MCF 10A (cell line): ENCODE results near the gene TUBGCP6. TPM values are rescaled to one million over a fixed set of nuclear protein-coding genes. Genes with fewer than 3 reads are reported as not detected.

Source experiments
- BruUV-seq: library from RNA; stranded (reverse); fragments of 400-500 nt; replicated peaks from 2 replicates; lab custom pipeline; 2021; lab: Mats Ljungman, UMichigan
- CTCF ChIA-PET: fragments of 300-600 bp; sonication (Branson Sonifier 250); formaldehyde crosslinking; extraction: SDS; loops from one replicate; lab custom pipeline; 2021; ENCODE audit warnings: antibody characterized with exemption, inconsistent platforms; lab: Yijun Ruan, JAX
- POLR2A ChIA-PET: fragments of 300-600, 350-650 bp; sonication (Branson Sonifier 250); formaldehyde crosslinking; extraction: SDS; loops from one replicate; lab custom pipeline; 2020; ENCODE audit warnings: antibody characterized with exemption, inconsistent platforms; lab: Yijun Ruan, JAX
- DNase-seq: peaks from one replicate; pipeline ENCODE4 v3.0.0-alpha.2; 2018; ENCODE audit not compliant: unreplicated experiment
- H3K27ac Mint-ChIP-seq: one replicate; pipeline ENCODE4 v1.8.0; 2022; ENCODE audit warnings: mild to moderate bottlenecking, low read depth, mixed read lengths; ENCODE audit not compliant: unreplicated experiment
- H3K27me3 Mint-ChIP-seq: one replicate; pipeline ENCODE4 v1.8.0; 2022; ENCODE audit warnings: mixed read lengths; ENCODE audit not compliant: insufficient read depth, unreplicated experiment
- H3K36me3 Mint-ChIP-seq: one replicate; pipeline ENCODE4 v1.8.0; 2022; ENCODE audit warnings: mild to moderate bottlenecking, moderate library complexity, mixed read lengths; ENCODE audit not compliant: insufficient read depth, unreplicated experiment
- H3K4me1 Mint-ChIP-seq: one replicate; pipeline ENCODE4 v1.8.0; 2022; ENCODE audit warnings: mixed read lengths; ENCODE audit not compliant: insufficient read depth, unreplicated experiment
- H3K4me3 Mint-ChIP-seq: one replicate; pipeline ENCODE4 v1.8.0; 2022; ENCODE audit warnings: mild to moderate bottlenecking, moderate library complexity, mixed read lengths; ENCODE audit not compliant: unreplicated experiment
- H3K9me3 Mint-ChIP-seq: one replicate; pipeline ENCODE4 v1.8.0; 2022; ENCODE audit warnings: mixed read lengths; ENCODE audit not compliant: unreplicated experiment
- CTCF ChIP-seq: fragments of 200-600 bp; IDR thresholded peaks from one replicate; pipeline ENCODE4 v1.8.0; 2022; ENCODE audit warnings: antibody characterized with exemption, mild to moderate bottlenecking; ENCODE audit not compliant: unreplicated experiment
- intact Hi-C: fragments of 100-400 bp; cut with micrococcal nuclease; formaldehyde crosslinking; loops from 2 replicates; pipeline ENCODE4 v1.14.1; 2022
- total RNA-seq: library from RNA; stranded (reverse); gene quantifications from 2 replicates; pipeline ENCODE4 v1.2.3, GENCODE V29; 2022

Gene TUBGCP6
- total RNA-seq, 1 experiment from 2014 or later = 27.9 TPM

GRCh38 chr22:50272044-50272802, 27.4 kb upstream of the TUBGCP6 start:
- BruUV-seq = no TSS peak
- no peak for TF ChIP-seq CTCF
- Mint-ChIP-seq H3K27ac (no peak overlapping the region), H3K4me3 (peak overlapping the region; percentile 23), H3K4me1 (peaks cover 12% of the 10 kb centered on the region), H3K9me3 (no peaks in the 10 kb centered on the region), H3K36me3 (peaks cover 36% of the 10 kb centered on the region), H3K27me3 (no peaks in the 10 kb centered on the region)
- CTCF ChIA-PET = interaction anchor here (0.6 to 5.4 kb wide), 11 partner anchors 8 to 242 kb away, joined by 3 to 38 read pairs (median 4); partner anchors contain the start of genes DENND6B and HDAC10
- DNase-seq = no peak
- intact Hi-C loops = no loop called here
- POLR2A ChIA-PET = interaction anchor here (0.6 to 3.4 kb wide), 9 partner anchors 10 to 170 kb away, joined by 3 to 15 read pairs (median 4); partner anchors contain the start of gene HDAC10

GRCh38 chr22:50271519-50271970, 26.7 kb upstream of the TUBGCP6 start:
- ChIA-PET POLR2A (interaction anchor here (0.6 to 3.4 kb wide), 6 partner anchors 10 to 71 kb away, joined by 4 to 15 read pairs (median 6); partner anchors contain the start of gene HDAC10), CTCF (interaction anchor here (1.1 to 5.4 kb wide), 4 partner anchors 20 to 70 kb away, joined by 3 to 38 read pairs (median 17); partner anchors contain the start of genes DENND6B and HDAC10)
- TF ChIP-seq CTCF = no peak
- Mint-ChIP-seq H3K4me1 (peaks cover 12% of the 10 kb centered on the region), H3K27me3 (no peaks in the 10 kb centered on the region), H3K36me3 (peaks cover 29% of the 10 kb centered on the region), H3K9me3 (no peaks in the 10 kb centered on the region), H3K4me3 (peak overlapping the region; percentile 60), H3K27ac (no peak overlapping the region)
- BruUV-seq = no TSS peak
- peak; percentile 51 for DNase-seq
- intact Hi-C loops = no loop called here

- POLR2A ChIA-PET = interaction anchor here (0.6 to 3.4 kb wide), 5 partner anchors 11 to 71 kb away, joined by 3 to 10 read pairs (median 4); partner anchors contain the start of gene HDAC10
- peaks cover 12% of the 10 kb centered on the region for H3K4me1 Mint-ChIP-seq
- H3K36me3 Mint-ChIP-seq = peaks cover 22% of the 10 kb centered on the region
- no peaks in the 10 kb centered on the region for H3K9me3 Mint-ChIP-seq
- TF ChIP-seq CTCF = no peak
- DNase-seq = peak; percentile 65
- intact Hi-C loops = no loop called here
- no peaks in the 10 kb centered on the region for H3K27me3 Mint-ChIP-seq
- H3K4me3 Mint-ChIP-seq = peak overlapping the region; percentile 60
- no TSS peak for BruUV-seq
- CTCF ChIA-PET = interaction anchor here (1.4 to 5.3 kb wide), 2 partner anchors 19 to 56 kb away, joined by 4 to 27 read pairs; partner anchors contain the start of gene HDAC10
- no peak overlapping the region for H3K27ac Mint-ChIP-seq
These were observed 26.0 kb upstream of the TUBGCP6 start for GRCh38 chr22:50270666-50271394.
